Neural crest cell (in vitro differentiated cells): Measurements from ENCODE around the gene LMO3. TPM values are rescaled to one million over a fixed set of nuclear protein-coding genes. Genes with fewer than 3 reads are reported as not detected.
A peak's percentile ranks its signal among the peaks of the same experiment; 100 is the strongest.

Experiments used
- DNase-seq: peaks from one replicate; pipeline ENCODE4 v3.0.0; 2021; ENCODE audit warnings: low read depth, mixed read lengths, low spot score
- H3K27ac Mint-ChIP-seq: one replicate; pipeline ENCODE4 v1.8.0; 2021; ENCODE audit warnings: mild to moderate bottlenecking, mixed read lengths; ENCODE audit not compliant: unreplicated experiment
- H3K27me3 Mint-ChIP-seq: 2 replicates; pipeline ENCODE4 v1.8.0; 2021; ENCODE audit warnings: low read depth, mild to moderate bottlenecking, mixed read lengths
- H3K36me3 Mint-ChIP-seq: 2 replicates; pipeline ENCODE4 v1.8.0; 2021; ENCODE audit warnings: low read depth, mild to moderate bottlenecking, mixed read lengths
- H3K4me1 Mint-ChIP-seq: 2 replicates; pipeline ENCODE4 v1.8.0; 2021; ENCODE audit warnings: mixed read lengths
- H3K4me3 Mint-ChIP-seq: one replicate; pipeline ENCODE4 v1.8.0; 2021; ENCODE audit warnings: mild to moderate bottlenecking, mixed read lengths
- H3K9me3 Mint-ChIP-seq: 2 replicates; pipeline ENCODE4 v1.8.0; 2021; ENCODE audit warnings: mixed read lengths
- CTCF ChIP-seq: fragments of 200-600 bp; sonication (generic); conservative IDR thresholded peaks from 2 replicates; pipeline ENCODE4 v1.5.0; 2021; ENCODE audit warnings: antibody characterized with exemption, mild to moderate bottlenecking
- total RNA-seq: library from RNA; stranded (reverse); gene quantifications from 2 replicates; pipeline ENCODE4 v1.2.1, GENCODE V29; 2021

LMO3 gene
- total RNA-seq, 1 donor from 2014 or later: 26.5 TPM

GRCh38 chr12:16610001-16610585 is 4.1 kb upstream of the LMO3 start:
- H3K4me1 Mint-ChIP-seq: peaks cover 54% of the 10 kb centered on the region
- H3K27me3 Mint-ChIP-seq: peaks cover 36% of the 10 kb centered on the region
- peak overlapping the region; percentile 75 for H3K4me3 Mint-ChIP-seq
- H3K27ac Mint-ChIP-seq: no peak overlapping the region
- H3K9me3 Mint-ChIP-seq: no peaks in the 10 kb centered on the region
- H3K36me3 Mint-ChIP-seq: no peaks in the 10 kb centered on the region
- no peak for DNase-seq
- no peak for TF ChIP-seq CTCF

- Mint-ChIP-seq H3K27ac (peak overlapping the region; percentile 14), H3K4me1 (peaks cover 64% of the 10 kb centered on the region), H3K4me3 (peak overlapping the region; percentile 75), H3K9me3 (no peaks in the 10 kb centered on the region), H3K36me3 (no peaks in the 10 kb centered on the region), H3K27me3 (peaks cover 36% of the 10 kb centered on the region)
- TF ChIP-seq CTCF: no peak
- DNase-seq: no peak
Observed at GRCh38 chr12:16608946-16609539, 3.1 kb upstream of the LMO3 start.

GRCh38 chr12:16607906-16608775 is 2.2 kb upstream of the LMO3 start:
- peaks cover 36% of the 10 kb centered on the region for H3K27me3 Mint-ChIP-seq
- no peak for TF ChIP-seq CTCF
- H3K4me1 Mint-ChIP-seq: peaks cover 73% of the 10 kb centered on the region
- H3K36me3 Mint-ChIP-seq: no peaks in the 10 kb centered on the region
- H3K27ac Mint-ChIP-seq: peak overlapping the region; percentile 32
- no peaks in the 10 kb centered on the region for H3K9me3 Mint-ChIP-seq
- no peak for DNase-seq
- peak overlapping the region; percentile 97 for H3K4me3 Mint-ChIP-seq

- no peak for TF ChIP-seq CTCF
- Mint-ChIP-seq H3K4me3 (peak overlapping the region; percentile 97), H3K9me3 (no peaks in the 10 kb centered on the region), H3K27me3 (peaks cover 36% of the 10 kb centered on the region), H3K4me1 (peaks cover 84% of the 10 kb centered on the region), H3K36me3 (no peaks in the 10 kb centered on the region), H3K27ac (peak overlapping the region; percentile 76)
- DNase-seq: peak; percentile 25
Observed at GRCh38 chr12:16606991-16607390, 1.0 kb upstream of the LMO3 start.

- peak; percentile 41 for TF ChIP-seq CTCF
- H3K4me3 Mint-ChIP-seq: peak overlapping the region; percentile 97
- peak; percentile 49 for DNase-seq
- no peaks in the 10 kb centered on the region for H3K36me3 Mint-ChIP-seq
- no peaks in the 10 kb centered on the region for H3K9me3 Mint-ChIP-seq
- peaks cover 84% of the 10 kb centered on the region for H3K4me1 Mint-ChIP-seq
- peak overlapping the region; percentile 89 for H3K27ac Mint-ChIP-seq
- H3K27me3 Mint-ChIP-seq: peaks cover 36% of the 10 kb centered on the region
Observed at GRCh38 chr12:16606201-16606849, 363 bp upstream of the LMO3 start.
